GM12891 (cell line): ENCODE results near the gene CCDC88C.
"Not testable (repeated sequence)": the region's sequence is repeated elsewhere in the genome, so short reads cannot be mapped to it uniquely, and the experiment has no call there.

ENCODE experiments used
- DNase-seq: peaks from one replicate; pipeline ENCODE4 v3.0.0; 2011; ENCODE audit warnings: low spot score; ENCODE audit not compliant: insufficient read length
- FAIRE-seq: peaks from 2 replicates; lab custom pipeline; 2011; peaks lifted over from hg19 to GRCh38; lab: Jason Lieb, UNC
- PAX5 ChIP-seq: IDR thresholded peaks from 2 replicates; pipeline ENCODE4 v1.6.1; 2011; ENCODE audit warnings: low read length, moderate library complexity, mild to moderate bottlenecking; ENCODE audit not compliant: insufficient read depth, severe bottlenecking
- POLR2A ChIP-seq: IDR thresholded peaks from 2 replicates; pipeline ENCODE4 v1.6.1; 2011; ENCODE audit warnings: low read depth, low read length, control low read depth
- POLR2AphosphoS5 ChIP-seq: IDR thresholded peaks from 2 replicates; pipeline ENCODE4 v1.6.1; 2011; ENCODE audit warnings: low read depth, low read length, control low read depth
- POU2F2 ChIP-seq: IDR thresholded peaks from 2 replicates; pipeline ENCODE4 v1.6.1; 2011; ENCODE audit warnings: low read depth, mild to moderate bottlenecking, control low read depth, low read length, moderate library complexity
- SPI1 ChIP-seq: IDR thresholded peaks from 2 replicates; pipeline ENCODE4 v1.6.1; 2011; ENCODE audit warnings: low read depth, low read length, control low read depth
- TAF1 ChIP-seq: IDR thresholded peaks from 2 replicates; pipeline ENCODE4 v1.6.1; 2011; ENCODE audit warnings: low read depth, low read length, control low read depth

The CCDC88C gene

GRCh38 chr14:91444335-91445020, 26.9 kb upstream of the CCDC88C start:
- no peak for FAIRE-seq
- peak; percentile 23; the same call in 1 of the 2 replicates for TF ChIP-seq SPI1
- TF ChIP-seq POLR2A: no peak
- no peak for DNase-seq

- FAIRE-seq (no peak), DNase-seq (no peak)
- no peak for TF ChIP-seq POLR2A
- TF ChIP-seq POU2F2: no peak
- no peak for TF ChIP-seq SPI1
- no peak for TF ChIP-seq TAF1
- TF ChIP-seq PAX5: no peak
- TF ChIP-seq POLR2AphosphoS5: no peak
Observed at GRCh38 chr14:91439345-91439744, 21.7 kb upstream of the CCDC88C start.

GRCh38 chr14:91438845-91439244, 21.2 kb upstream of the CCDC88C start:
- DNase-seq (no peak), FAIRE-seq (no peak)
- TF ChIP-seq TAF1 (no peak), POLR2AphosphoS5 (no peak), PAX5 (no peak), SPI1 (no peak), POU2F2 (no peak), POLR2A (no peak)

- FAIRE-seq, DNase-seq: not testable (repeated sequence)
Observed at GRCh38 chr14:91436266-91436665, 18.6 kb upstream of the CCDC88C start.

- DNase-seq (no peak), FAIRE-seq (no peak)
- TF ChIP-seq PAX5: no peak
- no peak for TF ChIP-seq SPI1
- no peak for TF ChIP-seq POU2F2
- no peak for TF ChIP-seq POLR2AphosphoS5
- no peak for TF ChIP-seq TAF1
- no peak for TF ChIP-seq POLR2A
Observed at GRCh38 chr14:91429385-91429784, 11.8 kb upstream of the CCDC88C start.

- DNase-seq, FAIRE-seq: not testable (repeated sequence)
Observed at GRCh38 chr14:91428931-91429330, 11.3 kb upstream of the CCDC88C start.

GRCh38 chr14:91425531-91425944, 7.9 kb upstream of the CCDC88C start:
- FAIRE-seq, DNase-seq: not testable (repeated sequence)

GRCh38 chr14:91424813-91425530, 7.4 kb upstream of the CCDC88C start:
- FAIRE-seq (no peak), DNase-seq (no peak)
- TF ChIP-seq POLR2A (no peak), PAX5 (no peak), TAF1 (no peak), SPI1 (no peak), POLR2AphosphoS5 (no peak), POU2F2 (no peak)

GRCh38 chr14:91420686-91421085, 3.1 kb upstream of the CCDC88C start:
- TF ChIP-seq POU2F2: no peak
- no peak for TF ChIP-seq TAF1
- TF ChIP-seq POLR2AphosphoS5: no peak
- no peak for TF ChIP-seq PAX5
- TF ChIP-seq SPI1: no peak
- no peak for TF ChIP-seq POLR2A
- FAIRE-seq (no peak), DNase-seq (no peak)

GRCh38 chr14:91419451-91419850, 1.8 kb upstream of the CCDC88C start:
- TF ChIP-seq TAF1 (no peak), POLR2A (no peak), PAX5 (no peak), SPI1 (no peak), POLR2AphosphoS5 (no peak), POU2F2 (no peak)
- FAIRE-seq: no peak
- DNase-seq: no peak

- TF ChIP-seq SPI1: peak; percentile 36; the same call in 1 of the 2 replicates
- no peak for TF ChIP-seq POLR2AphosphoS5
- FAIRE-seq (no peak), DNase-seq (no peak)
Observed at GRCh38 chr14:91419044-91419397, 1.4 kb upstream of the CCDC88C start.
